Kidney (tissue), 14 donors: ENCODE measurements around the gene EHBP1. TPM values are rescaled to one million over a fixed set of nuclear protein-coding genes. Genes with fewer than 3 reads are reported as not detected.

Experiments used
- DNase-seq, 5 donors: peaks; one replicate each; pipeline ENCODE4 v3.0.0-alpha.2; 2013 to 2020
- FAIRE-seq: peaks from 2 replicates; lab custom pipeline; 2012; peaks lifted over from hg19 to GRCh38; lab: Jason Lieb, UNC
- H3K27ac ChIP-seq, 2 donors: one replicate each; pipeline ENCODE4 v1.7.0; 2013; ENCODE audit warnings: low read depth in 2 of 2, low read length in 2 of 2, inconsistent platforms in 1 of 2
- H3K27me3 ChIP-seq: one replicate; pipeline ENCODE4 v1.7.1; 2013; ENCODE audit warnings: low read length, inconsistent platforms; ENCODE audit not compliant: control insufficient read depth, insufficient read depth
- H3K36me3 ChIP-seq, 3 donors: one replicate each; pipeline versions ENCODE4 v1.7.0 to v1.7.1; 2013; ENCODE audit warnings: low read length in 3 of 3, control low read depth in 1 of 3, inconsistent platforms in 1 of 3; ENCODE audit not compliant: insufficient read depth in 3 of 3, control insufficient read depth in 2 of 3
- H3K4me1 ChIP-seq, 3 donors: one replicate each; pipeline versions ENCODE4 v1.7.0 to v1.7.1; 2013; ENCODE audit warnings: low read length in 3 of 3, inconsistent platforms in 1 of 3, low read depth in 1 of 3; ENCODE audit not compliant: control insufficient read depth in 2 of 3, insufficient read depth in 2 of 3
- H3K4me3 ChIP-seq, 3 donors: one replicate each; pipeline versions ENCODE4 v1.7.0 to v1.8.1; 2013; ENCODE audit warnings: low read length in 3 of 3, control low read depth in 1 of 3, inconsistent platforms in 1 of 3
- H3K9ac ChIP-seq, 3 donors: one replicate each; pipeline versions ENCODE4 v1.7.0 to v1.7.1; 2013; ENCODE audit warnings: low read length in 3 of 3, control low read depth in 1 of 3, inconsistent platforms in 1 of 3
- H3K9me3 ChIP-seq, 3 donors: one replicate each; pipeline versions ENCODE4 v1.7.0 to v1.7.1; 2013; ENCODE audit warnings: low read length in 3 of 3, control low read depth in 1 of 3, inconsistent platforms in 1 of 3; ENCODE audit not compliant: control insufficient read depth in 2 of 3, insufficient read depth in 1 of 3
- CTCF ChIP-seq: IDR thresholded peaks from 3 replicates; pipeline ENCODE4 v1.5.1; 2012; ENCODE audit warnings: mild to moderate bottlenecking, moderate library complexity, borderline replicate concordance; ENCODE audit not compliant: insufficient read depth; ENCODE audit errors: extremely low read depth
- intact Hi-C: fragments of 100-400 bp; cut with DNase I; formaldehyde crosslinking; loops from one replicate; pipeline ENCODE4 v1.11.1; 2022
- polyA plus RNA-seq: library from polyadenylated mRNA; stranded (reverse); fragments of 350-450 nt; fragmentation: Illumina TruSeq; extraction: RNeasy Lipid Tissue Mini Kit (QIAGEN cat#74804); gene quantifications from one replicate; pipeline ENCODE4 v1.2.3, GENCODE V29; 2014; ENCODE audit warnings: low read depth, low replicate concordance; ENCODE audit not compliant: insufficient read depth
- total RNA-seq: library from RNA; stranded (reverse); fragmentation: NEBNext Ultra II Directional; extraction: Animal tissue kit (Norgen Biotek cat#: 25700); gene quantifications from one replicate; pipeline ENCODE4 v1.2.1, GENCODE V29; 2021
- donor health status: control.
- donor health status: control.
- donor health status: control.
- donor health status: control.
- donor health status: control.
- donor health status: DM: yes; HTN: yes; CAD: no.
- donor health status: Normal renal cell carcinoma (clear cell type).

EHBP1 gene
- total and polyA plus RNA-seq, 2 donors from 2014 or later, result 12.5 to 42.7 TPM

GRCh38 chr2:62913311-62913710 is 207.8 kb downstream of the EHBP1 start:
- intact Hi-C loops, result no loop called here
- H3K4me3 ChIP-seq, result no peak overlapping the region
- H3K9me3 ChIP-seq, result no peaks in the 10 kb centered on the region
- no peaks in the 10 kb centered on the region for H3K27me3 ChIP-seq
- no peaks in the 10 kb centered on the region for H3K4me1 ChIP-seq
- H3K27ac ChIP-seq, result no peak overlapping the region
- no peak overlapping the region for H3K9ac ChIP-seq
- DNase-seq, result no peak
- TF ChIP-seq CTCF, result no peak
- no peak for FAIRE-seq
- H3K36me3 ChIP-seq, result peaks cover 0 to 3% (median 0%) of the 10 kb centered on the region in 3 donors

- DNase-seq (no peak), FAIRE-seq (no peak)
Observed at GRCh38 chr2:62919041-62919440, 213.5 kb downstream of the EHBP1 start.

GRCh38 chr2:62920070-62920469 is 214.6 kb downstream of the EHBP1 start:
- no peak for DNase-seq
- H3K9me3 ChIP-seq, result peaks cover 0 to 8% (median 2%) of the 10 kb centered on the region in 3 donors
- no peaks in the 10 kb centered on the region for H3K4me1 ChIP-seq
- H3K4me3 ChIP-seq, result no peak overlapping the region
- H3K27me3 ChIP-seq, result no peaks in the 10 kb centered on the region
- no peak for FAIRE-seq
- intact Hi-C loops, result no loop called here
- H3K27ac ChIP-seq, result no peak overlapping the region
- no peak for TF ChIP-seq CTCF
- peaks cover 0 to 3% (median 0%) of the 10 kb centered on the region in 3 donors for H3K36me3 ChIP-seq
- H3K9ac ChIP-seq, result no peak overlapping the region

More at GRCh38 chr2:62919041-62919440, 213.5 kb downstream of the EHBP1 start:
- Histone ChIP-seq H3K4me3 (no peak overlapping the region), H3K27ac (no peak overlapping the region), H3K9me3 (peaks cover 0 to 7% (median 2%) of the 10 kb centered on the region in 3 donors), H3K9ac (no peak overlapping the region), H3K4me1 (no peaks in the 10 kb centered on the region), H3K27me3 (no peaks in the 10 kb centered on the region), H3K36me3 (peaks cover 0 to 3% (median 0%) of the 10 kb centered on the region in 3 donors)
- intact Hi-C loops, result no loop called here
- TF ChIP-seq CTCF, result no peak

- intact Hi-C loops, result no loop called here
- Histone ChIP-seq H3K9ac (no peak overlapping the region), H3K4me1 (no peaks in the 10 kb centered on the region), H3K36me3 (peaks cover 0 to 3% (median 0%) of the 10 kb centered on the region in 3 donors), H3K27me3 (no peaks in the 10 kb centered on the region), H3K27ac (no peak overlapping the region), H3K4me3 (no peak overlapping the region), H3K9me3 (peaks cover 0 to 8% (median 2%) of the 10 kb centered on the region in 3 donors)
- TF ChIP-seq CTCF, result no peak
- FAIRE-seq (no peak), DNase-seq (no peak)
Observed at GRCh38 chr2:62923242-62923641, 217.7 kb downstream of the EHBP1 start.
